KG1 (cell line): ENCODE results near the gene MTM1.

ENCODE experiments used
- DNase-seq: peaks from one replicate; lab custom pipeline; 2025; lab: John Stamatoyannopoulos, UW

MTM1 gene

GRCh38 chrX:150548684-150549083 is 19.7 kb upstream of the MTM1 start:
- DNase-seq: no peak

GRCh38 chrX:150551963-150552362 is 16.5 kb upstream of the MTM1 start:
- DNase-seq: no peak

- no peak for DNase-seq
Observed at GRCh38 chrX:150558424-150558823, 10.0 kb upstream of the MTM1 start.

- no peak for DNase-seq
Observed at GRCh38 chrX:150564838-150565237, 3.6 kb upstream of the MTM1 start.

- no peak for DNase-seq
Observed at GRCh38 chrX:150565551-150565950, 2.9 kb upstream of the MTM1 start.

- no peak for DNase-seq
Observed at GRCh38 chrX:150566734-150567182, 1.7 kb upstream of the MTM1 start.

- no peak for DNase-seq
Observed at GRCh38 chrX:150567645-150568319, 639 bp upstream of the MTM1 start.

- DNase-seq: no peak
Observed at GRCh38 chrX:150569155-150569477, 695 bp downstream of the MTM1 start.

- no peak for DNase-seq
Observed at GRCh38 chrX:150570512-150570911, 2.1 kb downstream of the MTM1 start.

- DNase-seq: no peak
Observed at GRCh38 chrX:150572206-150572605, 3.8 kb downstream of the MTM1 start.

GRCh38 chrX:150573106-150573505 is 4.7 kb downstream of the MTM1 start:
- no peak for DNase-seq

- no peak for DNase-seq
Observed at GRCh38 chrX:150573702-150574101, 5.3 kb downstream of the MTM1 start.

- DNase-seq: no peak
Observed at GRCh38 chrX:150574559-150575418, 6.4 kb downstream of the MTM1 start.

- no peak for DNase-seq
Observed at GRCh38 chrX:150575419-150575814, 7.0 kb downstream of the MTM1 start.

GRCh38 chrX:150577174-150577573 is 8.8 kb downstream of the MTM1 start:
- DNase-seq: no peak

- no peak for DNase-seq
Observed at GRCh38 chrX:150581093-150581775, 12.8 kb downstream of the MTM1 start.

GRCh38 chrX:150582338-150582948 is 14.0 kb downstream of the MTM1 start:
- no peak for DNase-seq

- no peak for DNase-seq
Observed at GRCh38 chrX:150587585-150588503, 19.4 kb downstream of the MTM1 start.

- no peak for DNase-seq
Observed at GRCh38 chrX:150594584-150594983, 26.2 kb downstream of the MTM1 start.

- no peak for DNase-seq
Observed at GRCh38 chrX:150599226-150599625, 30.8 kb downstream of the MTM1 start.

- no peak for DNase-seq
Observed at GRCh38 chrX:150602296-150602695, 33.9 kb downstream of the MTM1 start.
